Osteocyte (in vitro differentiated cells): ENCODE measurements around the gene PKM. TPM values are rescaled to one million over a fixed set of nuclear protein-coding genes. Genes with fewer than 3 reads are reported as not detected.

Source experiments
- DNase-seq: peaks from one replicate; pipeline ENCODE4 v3.0.0; 2021; ENCODE audit warnings: mixed read lengths; ENCODE audit not compliant: unreplicated experiment; ENCODE audit errors: extremely low spot score
- H3K27ac Mint-ChIP-seq: one replicate; pipeline ENCODE4 v1.8.0; 2021; ENCODE audit warnings: mild to moderate bottlenecking, mixed read lengths; ENCODE audit not compliant: unreplicated experiment
- H3K27me3 Mint-ChIP-seq: one replicate; pipeline ENCODE4 v1.8.0; 2021; ENCODE audit warnings: mixed read lengths; ENCODE audit not compliant: unreplicated experiment
- H3K36me3 Mint-ChIP-seq: one replicate; pipeline ENCODE4 v1.8.0; 2021; ENCODE audit warnings: mixed read lengths; ENCODE audit not compliant: unreplicated experiment
- H3K4me1 Mint-ChIP-seq: one replicate; pipeline ENCODE4 v1.8.0; 2021; ENCODE audit warnings: mixed read lengths; ENCODE audit not compliant: unreplicated experiment
- H3K4me3 Mint-ChIP-seq: one replicate; pipeline ENCODE4 v1.8.0; 2021; ENCODE audit warnings: mild to moderate bottlenecking, moderate library complexity, mixed read lengths; ENCODE audit not compliant: unreplicated experiment
- H3K9me3 Mint-ChIP-seq: one replicate; pipeline ENCODE4 v1.8.0; 2021; ENCODE audit warnings: mixed read lengths; ENCODE audit not compliant: unreplicated experiment
- total RNA-seq: library from RNA; stranded (reverse); gene quantifications from 2 replicates; pipeline ENCODE4 v1.2.1, GENCODE V29; 2021
- TF ChIP-seq, protein P1 (sequence below): fragments of 200-600 bp; sonication (generic); IDR thresholded peaks from 2 replicates; pipeline ENCODE4 v1.5.0; 2021; ENCODE audit warnings: antibody characterized with exemption, mild to moderate bottlenecking, moderate library complexity

PKM gene
- total RNA-seq, 1 donor from 2014 or later = 617 TPM

DNA sequence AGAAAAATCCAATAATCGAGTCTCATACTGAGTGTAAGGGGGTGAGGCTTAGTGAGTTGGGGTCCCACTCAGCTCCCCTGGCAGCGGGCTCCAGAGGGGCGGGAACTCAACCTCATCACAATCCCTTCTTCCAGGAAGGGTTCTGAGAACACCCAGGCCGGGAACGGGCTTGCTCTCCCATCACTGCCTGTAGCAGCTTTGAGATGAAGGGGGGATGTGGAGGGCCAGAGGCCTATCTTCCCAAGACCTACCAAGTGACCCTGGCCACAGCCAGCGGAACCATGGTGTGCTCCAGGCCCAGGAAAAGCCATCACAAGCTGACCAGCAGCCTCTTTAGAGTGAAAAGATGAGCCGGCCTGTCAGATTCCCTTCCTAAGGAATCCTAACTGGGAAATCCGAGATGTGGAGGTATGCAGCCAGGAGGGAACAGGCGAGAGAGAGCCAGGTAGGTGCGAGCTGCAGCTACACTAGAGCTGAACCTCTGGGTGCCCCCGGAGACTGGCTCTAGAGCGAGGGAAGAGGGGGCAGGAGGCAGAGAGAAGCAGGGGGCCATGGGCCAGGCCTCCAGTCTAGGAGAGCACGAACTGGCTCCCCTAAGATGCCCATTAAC lies 51.9 kb downstream of the PKM start:
- Mint-ChIP-seq H3K36me3 (no peaks in the 10 kb centered on the region), H3K27ac (no peak overlapping the region), H3K9me3 (no peaks in the 10 kb centered on the region), H3K4me3 (no peak overlapping the region), H3K27me3 (peaks cover 18% of the 10 kb centered on the region), H3K4me1 (peaks cover 3% of the 10 kb centered on the region)
- no peak for DNase-seq
- TF ChIP-seq, protein P1, sequence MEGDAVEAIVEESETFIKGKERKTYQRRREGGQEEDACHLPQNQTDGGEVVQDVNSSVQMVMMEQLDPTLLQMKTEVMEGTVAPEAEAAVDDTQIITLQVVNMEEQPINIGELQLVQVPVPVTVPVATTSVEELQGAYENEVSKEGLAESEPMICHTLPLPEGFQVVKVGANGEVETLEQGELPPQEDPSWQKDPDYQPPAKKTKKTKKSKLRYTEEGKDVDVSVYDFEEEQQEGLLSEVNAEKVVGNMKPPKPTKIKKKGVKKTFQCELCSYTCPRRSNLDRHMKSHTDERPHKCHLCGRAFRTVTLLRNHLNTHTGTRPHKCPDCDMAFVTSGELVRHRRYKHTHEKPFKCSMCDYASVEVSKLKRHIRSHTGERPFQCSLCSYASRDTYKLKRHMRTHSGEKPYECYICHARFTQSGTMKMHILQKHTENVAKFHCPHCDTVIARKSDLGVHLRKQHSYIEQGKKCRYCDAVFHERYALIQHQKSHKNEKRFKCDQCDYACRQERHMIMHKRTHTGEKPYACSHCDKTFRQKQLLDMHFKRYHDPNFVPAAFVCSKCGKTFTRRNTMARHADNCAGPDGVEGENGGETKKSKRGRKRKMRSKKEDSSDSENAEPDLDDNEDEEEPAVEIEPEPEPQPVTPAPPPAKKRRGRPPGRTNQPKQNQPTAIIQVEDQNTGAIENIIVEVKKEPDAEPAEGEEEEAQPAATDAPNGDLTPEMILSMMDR = no peak

DNA sequence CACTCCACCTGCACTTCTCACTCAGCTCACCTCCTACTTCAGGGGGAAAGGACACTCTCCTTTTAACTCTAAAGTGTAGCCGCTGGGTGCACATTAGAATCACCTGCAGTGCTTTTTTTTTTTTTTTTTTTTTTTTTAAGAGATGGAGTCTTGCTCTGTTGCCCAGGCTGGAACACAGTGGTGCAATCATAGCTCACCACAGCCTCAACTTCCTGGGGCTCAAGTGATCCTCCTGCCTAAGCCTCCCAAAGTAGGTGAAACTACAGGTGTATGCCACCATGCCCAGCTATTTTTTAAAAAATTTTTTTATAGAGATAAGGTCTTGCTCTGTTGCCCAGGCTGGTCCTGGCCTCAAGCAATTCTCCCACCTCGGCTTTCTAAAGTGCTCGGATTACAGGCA lies 54.2 kb downstream of the PKM start:
- Mint-ChIP-seq H3K4me1 (no peaks in the 10 kb centered on the region), H3K9me3 (no peaks in the 10 kb centered on the region)

DNA sequence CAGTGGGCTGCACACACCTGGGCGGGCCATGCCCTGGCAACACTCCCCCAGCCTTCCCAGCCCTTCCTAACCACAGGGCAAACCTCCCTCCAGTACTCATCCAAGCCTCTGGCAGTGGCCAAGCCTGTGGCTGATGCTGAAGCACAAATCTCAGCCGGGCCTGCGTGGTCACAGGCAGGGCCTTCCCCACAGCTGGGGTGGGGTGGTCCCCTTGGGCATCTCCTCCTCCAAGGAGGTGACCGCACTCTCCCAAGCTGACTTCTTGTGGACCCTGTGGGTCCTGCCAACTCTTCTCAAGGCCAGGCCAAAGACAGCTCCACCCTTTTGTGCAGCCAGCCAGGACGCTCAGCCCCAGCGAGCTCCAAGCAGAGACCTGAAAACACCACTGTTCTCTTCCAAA lies 54.8 kb downstream of the PKM start:
- DNase-seq = no peak
- Mint-ChIP-seq H3K9me3 (no peaks in the 10 kb centered on the region), H3K27ac (no peak overlapping the region), H3K4me3 (no peak overlapping the region), H3K36me3 (no peaks in the 10 kb centered on the region), H3K27me3 (peaks cover 25% of the 10 kb centered on the region), H3K4me1 (no peaks in the 10 kb centered on the region)
- TF ChIP-seq, protein P1 = no peak

More for the DNA sequence above, 54.2 kb downstream of the PKM start:
- no peak for DNase-seq
- H3K27ac Mint-ChIP-seq = no peak overlapping the region
- no peaks in the 10 kb centered on the region for H3K36me3 Mint-ChIP-seq
- TF ChIP-seq, protein P1 = no peak
- no peak overlapping the region for H3K4me3 Mint-ChIP-seq
- H3K27me3 Mint-ChIP-seq = peaks cover 25% of the 10 kb centered on the region

DNA sequence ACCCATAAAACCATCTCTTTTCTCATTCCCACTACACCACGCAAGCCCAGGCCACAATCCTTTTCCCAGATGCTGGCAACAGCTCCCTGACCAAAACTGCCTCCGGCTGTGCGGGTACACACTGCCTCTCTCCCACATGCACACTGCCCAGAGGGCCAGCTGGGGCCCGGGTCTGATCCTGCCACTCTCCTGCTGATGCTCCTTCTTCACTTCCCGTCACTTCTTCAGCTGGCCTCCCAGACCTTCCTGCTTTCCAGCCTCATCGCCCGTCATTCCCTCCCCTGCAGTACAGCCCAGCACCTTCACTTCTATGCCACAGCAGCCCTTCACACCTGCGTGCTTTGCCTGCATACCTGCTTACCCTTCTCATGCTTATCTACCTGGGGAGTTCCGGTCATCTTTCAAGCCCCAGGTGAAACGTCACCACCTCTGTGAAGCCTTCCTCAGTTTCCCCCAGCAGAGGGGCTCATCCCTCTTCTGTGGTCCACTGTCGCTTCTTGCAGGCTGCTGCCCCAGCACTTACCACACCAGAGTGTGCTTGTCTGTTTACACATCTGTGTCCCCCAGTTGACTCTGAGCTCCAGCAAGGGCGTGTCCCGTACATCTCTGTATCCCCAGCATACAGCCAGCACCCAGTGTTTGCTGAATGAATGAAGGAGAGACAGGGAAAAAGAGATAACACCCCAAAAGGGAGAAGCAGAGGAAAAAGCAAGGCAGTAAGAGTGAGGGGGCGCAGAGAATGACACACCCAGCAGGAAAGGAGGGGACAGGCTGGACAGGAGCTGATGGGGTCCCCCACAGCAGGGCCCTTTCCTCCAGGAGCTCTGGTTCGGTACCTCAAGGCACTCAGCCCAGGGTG lies 55.6 kb downstream of the PKM start:
- H3K9me3 Mint-ChIP-seq = no peaks in the 10 kb centered on the region

More for the DNA sequence above, 55.6 kb downstream of the PKM start:
- Mint-ChIP-seq H3K36me3 (no peaks in the 10 kb centered on the region), H3K4me1 (no peaks in the 10 kb centered on the region), H3K27ac (no peak overlapping the region), H3K27me3 (peaks cover 25% of the 10 kb centered on the region), H3K4me3 (no peak overlapping the region)
- DNase-seq = no peak
- TF ChIP-seq, protein P1 = no peak
